ENCODE results near the gene P2RX6.

Gene P2RX6

DNA sequence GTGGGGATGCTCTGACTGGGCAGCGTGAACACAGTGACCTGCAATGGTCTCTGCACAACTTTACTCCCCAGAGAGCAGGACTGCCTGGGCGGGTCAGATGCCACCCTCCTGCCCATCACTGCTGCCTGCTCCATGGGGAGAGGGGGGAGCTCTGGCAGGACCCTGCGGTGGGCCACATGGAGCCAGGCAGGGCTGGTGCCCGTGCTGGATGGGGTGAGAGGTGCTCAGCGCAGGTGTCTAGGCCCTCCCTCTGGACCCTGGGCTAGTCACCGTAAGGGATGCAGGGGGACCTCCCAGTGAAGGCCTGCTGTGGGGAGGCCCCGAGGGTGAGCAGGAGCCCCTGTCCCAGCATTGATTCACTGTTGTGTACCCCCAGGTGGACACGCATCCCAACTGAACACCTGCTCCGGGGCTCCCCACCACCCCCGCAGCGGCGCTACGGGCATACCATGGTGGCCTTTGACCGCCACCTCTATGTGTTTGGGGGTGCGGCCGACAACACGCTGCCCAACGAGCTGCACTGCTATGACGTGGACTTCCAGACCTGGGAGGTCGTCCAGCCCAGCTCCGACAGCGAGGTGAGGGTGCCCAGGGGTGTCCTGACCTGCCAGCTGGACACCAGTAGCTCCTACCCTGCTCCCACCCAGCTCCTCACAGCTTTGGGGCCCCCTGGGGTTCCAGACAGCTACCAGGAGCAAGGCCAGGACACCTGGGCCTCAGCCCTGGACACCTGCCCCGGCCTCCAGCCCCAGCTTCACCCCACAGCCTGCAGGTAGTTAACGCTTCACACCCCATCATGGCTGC, 23.5 kb upstream of the P2RX6 start:
- TF ChIP-seq, protein P1, sequence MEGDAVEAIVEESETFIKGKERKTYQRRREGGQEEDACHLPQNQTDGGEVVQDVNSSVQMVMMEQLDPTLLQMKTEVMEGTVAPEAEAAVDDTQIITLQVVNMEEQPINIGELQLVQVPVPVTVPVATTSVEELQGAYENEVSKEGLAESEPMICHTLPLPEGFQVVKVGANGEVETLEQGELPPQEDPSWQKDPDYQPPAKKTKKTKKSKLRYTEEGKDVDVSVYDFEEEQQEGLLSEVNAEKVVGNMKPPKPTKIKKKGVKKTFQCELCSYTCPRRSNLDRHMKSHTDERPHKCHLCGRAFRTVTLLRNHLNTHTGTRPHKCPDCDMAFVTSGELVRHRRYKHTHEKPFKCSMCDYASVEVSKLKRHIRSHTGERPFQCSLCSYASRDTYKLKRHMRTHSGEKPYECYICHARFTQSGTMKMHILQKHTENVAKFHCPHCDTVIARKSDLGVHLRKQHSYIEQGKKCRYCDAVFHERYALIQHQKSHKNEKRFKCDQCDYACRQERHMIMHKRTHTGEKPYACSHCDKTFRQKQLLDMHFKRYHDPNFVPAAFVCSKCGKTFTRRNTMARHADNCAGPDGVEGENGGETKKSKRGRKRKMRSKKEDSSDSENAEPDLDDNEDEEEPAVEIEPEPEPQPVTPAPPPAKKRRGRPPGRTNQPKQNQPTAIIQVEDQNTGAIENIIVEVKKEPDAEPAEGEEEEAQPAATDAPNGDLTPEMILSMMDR (conservative IDR thresholded peaks at IDR 0.05; ENCODE audit: control insufficient read depth, insufficient read depth, low read depth, low read length), result no peak
- no peak overlapping the region for H3K4me3 ChIP-seq (ENCODE audit: control insufficient read depth, low read depth, low read length)
- no peak for DNase-seq (ENCODE audit: low read depth)

DNA sequence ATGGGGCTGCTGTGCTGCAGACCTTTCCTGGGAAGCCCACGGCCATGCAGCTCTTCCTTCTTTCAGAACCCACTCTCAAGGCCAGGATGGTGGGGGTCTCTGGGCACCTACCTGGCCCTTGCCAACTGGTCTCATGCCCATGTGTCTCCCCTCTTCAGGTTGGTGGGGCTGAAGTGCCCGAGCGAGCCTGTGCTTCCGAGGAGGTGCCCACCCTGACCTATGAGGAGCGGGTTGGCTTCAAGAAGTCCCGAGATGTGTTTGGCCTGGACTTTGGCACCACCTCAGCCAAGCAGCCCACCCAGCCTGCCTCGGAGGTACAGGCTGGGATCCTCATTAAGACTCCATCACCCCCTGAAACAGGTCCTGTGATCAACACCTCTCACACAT, 22.9 kb upstream of the P2RX6 start:
- no peak for DNase-seq (ENCODE audit: low read depth)
- TF ChIP-seq, protein P1 (conservative IDR thresholded peaks at IDR 0.05; ENCODE audit: control insufficient read depth, insufficient read depth, low read depth, low read length), result no peak
- no peak overlapping the region for H3K4me3 ChIP-seq (ENCODE audit: control insufficient read depth, low read depth, low read length)

DNA sequence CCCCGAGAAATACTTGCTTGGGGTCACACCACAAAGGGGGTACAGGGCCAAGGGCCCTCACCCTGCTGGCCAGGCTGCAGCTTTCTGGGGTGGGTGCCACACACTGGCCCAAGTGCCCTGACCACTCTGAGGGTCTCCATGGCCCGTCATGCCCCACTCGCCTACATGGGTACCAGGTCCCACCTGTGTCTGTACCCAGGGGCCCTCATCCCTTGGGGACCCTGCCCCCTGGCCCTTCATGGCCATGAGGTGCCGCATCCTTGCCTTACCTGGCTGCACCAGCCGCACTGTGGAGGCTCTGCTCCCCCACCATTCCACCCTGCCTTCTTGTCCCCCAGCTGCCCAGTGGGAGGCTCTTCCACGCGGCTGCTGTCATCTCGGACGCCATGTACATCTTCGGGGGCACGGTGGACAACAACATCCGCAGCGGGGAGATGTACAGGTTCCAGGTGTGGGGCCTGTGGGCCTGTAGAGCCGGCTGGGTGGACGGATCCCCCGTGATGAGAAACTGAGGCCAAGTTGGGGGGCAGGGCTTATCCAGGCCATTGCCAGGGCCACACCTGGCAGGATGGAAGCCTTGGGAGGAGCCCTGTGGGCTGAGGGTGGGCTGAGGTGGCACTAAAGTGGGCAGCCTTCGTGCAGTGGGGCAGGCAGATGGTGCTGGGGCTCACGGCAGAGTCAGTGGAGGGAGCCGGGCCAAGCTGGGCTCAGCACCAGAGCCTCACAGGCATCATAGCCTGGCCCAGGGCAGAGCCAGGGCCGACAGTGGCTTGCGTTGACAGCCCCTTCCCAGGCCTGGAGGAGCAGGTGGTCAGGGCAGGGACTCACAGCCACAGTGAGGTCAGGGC, 22.3 kb upstream of the P2RX6 start:
- TF ChIP-seq, protein P1 (conservative IDR thresholded peaks at IDR 0.05; ENCODE audit: control insufficient read depth, insufficient read depth, low read depth, low read length), result no peak

DNA sequence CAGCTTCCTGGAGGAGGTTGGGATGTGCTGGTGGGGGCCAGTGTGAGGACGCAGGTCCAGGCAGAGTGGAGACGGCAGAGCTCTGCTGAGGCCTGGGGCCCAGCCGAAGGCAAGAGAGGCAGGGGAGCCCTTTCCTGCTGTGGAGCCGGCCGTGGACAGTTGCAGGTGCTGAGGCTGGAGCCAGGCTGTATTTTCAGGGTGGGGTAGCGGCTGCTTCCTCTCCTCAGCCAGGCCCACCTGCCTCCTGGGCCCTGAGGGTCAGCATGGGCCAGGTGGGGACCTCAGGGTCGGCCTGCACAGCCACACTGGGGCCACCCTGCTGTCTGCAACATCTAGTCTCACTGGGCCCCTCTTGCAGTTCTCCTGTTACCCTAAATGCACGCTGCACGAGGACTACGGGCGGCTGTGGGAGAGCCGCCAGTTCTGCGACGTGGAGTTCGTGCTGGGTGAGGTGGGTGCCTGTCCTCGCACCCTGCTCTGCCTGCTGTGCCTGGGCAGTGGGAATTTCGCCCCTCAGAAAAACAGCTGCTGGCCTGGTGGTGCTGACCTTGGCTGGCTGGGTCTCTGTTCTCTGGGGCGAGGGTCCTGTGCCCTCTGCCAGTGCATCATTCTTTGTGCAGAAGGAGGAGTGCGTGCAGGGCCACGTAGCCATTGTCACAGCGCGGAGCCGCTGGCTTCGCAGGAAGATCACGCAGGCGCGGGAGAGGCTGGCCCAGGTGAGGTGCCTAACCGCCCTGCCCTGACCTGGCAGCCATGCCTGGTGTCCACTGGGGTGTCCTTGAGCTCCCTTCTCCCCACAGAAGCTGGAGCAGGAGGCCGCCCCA, 21.4 kb upstream of the P2RX6 start:
- H3K4me3 ChIP-seq (ENCODE audit: control insufficient read depth, low read depth, low read length), result no peak overlapping the region
- DNase-seq (ENCODE audit: low read depth), result no peak
- TF ChIP-seq, protein P1 (conservative IDR thresholded peaks at IDR 0.05; ENCODE audit: control insufficient read depth, insufficient read depth, low read depth, low read length), result no peak

More for the DNA sequence above, 22.3 kb upstream of the P2RX6 start:
- no peak for DNase-seq (ENCODE audit: low read depth)
- no peak overlapping the region for H3K4me3 ChIP-seq (ENCODE audit: control insufficient read depth, low read depth, low read length)

DNA sequence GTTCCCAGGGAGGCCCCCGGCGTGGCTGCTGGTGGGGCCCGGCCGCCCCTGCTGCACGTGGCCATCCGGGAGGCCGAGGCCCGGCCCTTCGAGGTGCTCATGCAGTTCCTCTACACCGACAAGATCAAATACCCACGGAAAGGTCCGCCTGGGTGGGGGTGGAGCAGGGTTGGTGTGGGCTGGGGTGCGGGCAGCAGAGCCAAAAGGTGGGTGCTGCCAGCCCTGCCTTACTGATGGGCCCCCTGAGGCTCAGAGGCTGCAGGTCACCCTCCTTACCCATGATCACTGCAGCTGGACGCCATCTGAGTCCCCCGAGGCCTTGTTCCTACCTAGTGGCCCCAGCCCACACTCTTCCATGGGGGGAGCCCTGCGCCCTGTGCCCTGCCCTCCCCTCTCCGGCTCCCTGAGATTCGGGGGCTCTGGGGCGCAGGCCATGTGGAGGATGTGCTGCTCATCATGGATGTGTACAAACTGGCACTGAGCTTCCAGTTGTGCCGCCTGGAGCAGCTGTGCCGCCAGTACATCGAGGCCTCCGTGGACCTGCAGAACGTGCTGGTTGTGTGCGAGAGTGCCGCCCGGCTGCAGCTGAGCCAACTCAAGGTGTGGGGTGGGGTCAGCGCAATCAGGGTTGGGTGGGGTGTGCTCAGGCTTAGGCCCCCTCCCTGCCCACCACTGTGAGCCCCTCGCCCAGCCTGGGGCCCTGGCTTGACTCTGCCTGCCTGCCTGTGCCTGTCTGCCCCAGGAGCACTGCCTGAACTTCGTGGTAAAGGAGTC, 20.6 kb upstream of the P2RX6 start:
- TF ChIP-seq, protein P1 (conservative IDR thresholded peaks at IDR 0.05; ENCODE audit: control insufficient read depth, insufficient read depth, low read depth, low read length), result no peak
- no peak overlapping the region for H3K4me3 ChIP-seq (ENCODE audit: control insufficient read depth, low read depth, low read length)

DNA sequence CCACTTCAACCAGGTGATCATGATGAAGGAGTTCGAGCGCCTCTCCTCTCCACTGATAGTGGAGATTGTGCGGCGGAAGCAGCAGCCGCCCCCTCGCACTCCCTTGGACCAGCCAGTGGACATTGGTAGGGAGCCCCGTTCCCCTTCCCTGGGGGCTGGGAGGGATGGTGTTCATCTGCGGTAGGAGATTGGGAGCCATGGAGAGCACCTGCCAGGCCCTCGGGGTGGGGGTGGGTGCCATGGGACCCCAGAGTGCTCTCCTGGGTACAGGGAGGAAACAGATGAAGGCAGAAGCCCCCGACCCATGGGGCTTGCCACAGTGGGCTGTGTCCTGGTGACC, 20.1 kb upstream of the P2RX6 start:
- no peak overlapping the region for H3K4me3 ChIP-seq (ENCODE audit: control insufficient read depth, low read depth, low read length)
- TF ChIP-seq, protein P1 (conservative IDR thresholded peaks at IDR 0.05; ENCODE audit: control insufficient read depth, insufficient read depth, low read depth, low read length), result no peak

More for the DNA sequence above, 20.6 kb upstream of the P2RX6 start:
- no peak for DNase-seq (ENCODE audit: low read depth)

More for the DNA sequence above, 20.1 kb upstream of the P2RX6 start:
- no peak for DNase-seq (ENCODE audit: low read depth)
